DOHH2 (cell line): Measurements from ENCODE around the gene TRIM34.

Experiments used
- EZH2phosphoT487 ChIP-seq: fragments of 200-600 bp; sonication (generic); IDR thresholded peaks from 2 replicates; pipeline ENCODE4 v1.6.1; 2017; ENCODE audit warnings: borderline replicate concordance, mild to moderate bottlenecking, antibody characterized with exemption, low read length, moderate library complexity, mixed read lengths
- TF ChIP-seq, protein P1 (sequence below): fragments of 200-600 bp; sonication (generic); IDR thresholded peaks from one replicate; pipeline ENCODE4 v1.5.1; 2014; ENCODE audit warnings: antibody characterized with exemption, mild to moderate bottlenecking, low read depth, low read length; ENCODE audit not compliant: poor library complexity, severe bottlenecking

DNA sequence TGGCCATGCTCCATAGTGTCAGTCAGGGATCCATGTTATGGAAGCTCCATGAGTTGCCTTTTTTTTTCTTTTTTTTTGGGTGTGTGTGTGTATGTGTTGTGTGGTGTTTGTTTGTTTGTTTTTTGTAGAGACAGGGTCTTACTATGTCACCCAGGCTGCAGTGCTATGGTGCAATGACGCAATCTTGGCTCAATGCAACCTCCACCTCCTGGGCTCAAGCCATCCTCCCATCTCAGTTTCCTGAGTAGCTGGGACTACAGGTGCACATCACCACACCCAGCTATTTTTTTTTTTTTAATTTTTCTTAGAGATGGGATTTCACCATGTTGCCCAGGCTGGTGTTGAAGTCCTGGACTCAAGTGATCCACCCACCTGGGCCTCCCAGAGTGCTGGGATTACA lies 63.7 kb downstream of the TRIM34 start:
- TF ChIP-seq, protein P1, sequence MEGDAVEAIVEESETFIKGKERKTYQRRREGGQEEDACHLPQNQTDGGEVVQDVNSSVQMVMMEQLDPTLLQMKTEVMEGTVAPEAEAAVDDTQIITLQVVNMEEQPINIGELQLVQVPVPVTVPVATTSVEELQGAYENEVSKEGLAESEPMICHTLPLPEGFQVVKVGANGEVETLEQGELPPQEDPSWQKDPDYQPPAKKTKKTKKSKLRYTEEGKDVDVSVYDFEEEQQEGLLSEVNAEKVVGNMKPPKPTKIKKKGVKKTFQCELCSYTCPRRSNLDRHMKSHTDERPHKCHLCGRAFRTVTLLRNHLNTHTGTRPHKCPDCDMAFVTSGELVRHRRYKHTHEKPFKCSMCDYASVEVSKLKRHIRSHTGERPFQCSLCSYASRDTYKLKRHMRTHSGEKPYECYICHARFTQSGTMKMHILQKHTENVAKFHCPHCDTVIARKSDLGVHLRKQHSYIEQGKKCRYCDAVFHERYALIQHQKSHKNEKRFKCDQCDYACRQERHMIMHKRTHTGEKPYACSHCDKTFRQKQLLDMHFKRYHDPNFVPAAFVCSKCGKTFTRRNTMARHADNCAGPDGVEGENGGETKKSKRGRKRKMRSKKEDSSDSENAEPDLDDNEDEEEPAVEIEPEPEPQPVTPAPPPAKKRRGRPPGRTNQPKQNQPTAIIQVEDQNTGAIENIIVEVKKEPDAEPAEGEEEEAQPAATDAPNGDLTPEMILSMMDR = no peak
- no peak for TF ChIP-seq EZH2phosphoT487
